ENCODE measurements around the gene C19orf81. TPM values are rescaled to one million over a fixed set of nuclear protein-coding genes. Genes with fewer than 3 reads are reported as not detected.
A peak's percentile ranks its signal among the peaks of the same experiment; 100 is the strongest.
"Not testable (repeated sequence)": the region's sequence is repeated elsewhere in the genome, so short reads cannot be mapped to it uniquely, and the experiment has no call there.

The C19orf81 gene
- not detected for total RNA-seq

DNA sequence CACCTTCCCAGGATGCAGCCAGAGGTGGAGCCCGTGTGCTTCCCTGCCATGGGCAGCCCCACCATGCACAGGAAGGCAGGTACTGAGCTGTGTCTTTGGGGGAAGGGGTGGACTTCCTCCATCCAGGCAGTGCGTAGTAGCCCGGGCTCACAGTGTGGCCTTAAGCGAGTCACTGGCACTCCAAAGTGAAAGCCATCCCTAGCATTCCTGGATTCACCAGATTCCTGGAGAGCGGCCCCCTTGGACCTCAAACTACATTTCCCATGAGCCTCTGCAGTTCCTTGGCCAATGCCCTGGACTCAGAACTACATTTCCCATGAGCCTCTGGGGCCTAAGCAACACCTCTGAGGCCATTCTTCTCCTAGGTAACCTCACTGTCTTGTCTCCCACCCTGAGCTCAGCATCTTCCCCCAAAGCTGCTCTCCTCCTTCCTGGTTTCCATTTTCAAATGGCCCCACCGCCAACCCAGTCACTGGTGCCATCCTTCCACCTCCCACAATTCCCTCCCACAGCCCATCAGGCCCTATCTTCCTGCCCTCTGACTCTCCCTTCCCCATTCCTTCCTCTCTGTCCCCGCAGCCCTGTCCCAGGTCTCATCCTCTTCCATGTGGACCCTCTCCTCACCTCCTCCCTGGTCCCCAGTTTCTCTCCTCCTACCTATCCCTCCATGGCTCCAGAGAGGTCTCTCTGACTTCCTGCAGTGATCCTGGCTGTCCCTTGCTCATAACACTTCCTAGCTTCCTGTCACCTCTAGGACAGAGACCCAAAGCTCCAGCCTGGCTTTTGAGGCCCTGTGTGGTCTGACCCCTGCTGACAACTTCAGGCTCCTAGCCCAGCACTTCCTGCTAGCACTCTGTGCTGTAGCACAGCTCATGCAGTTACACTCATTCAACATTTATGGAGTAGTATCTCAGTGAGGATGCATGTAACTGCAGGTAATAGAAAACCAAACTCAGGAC is at the start of gene C19orf81:
Gene C19orf81 (plus strand): TSS at position 13 of the 959 bp plus-strand sequence. CDS start 0 bp downstream, at position 13.
- intact Hi-C loops (cut with DNase I) = no loop called here
- ATAC-seq (no peak), DNase-seq (ENCODE audit: low spot score) (no peak)

GRCh38 chr19:50601407-50602088 is 47.7 kb upstream of the C19orf81 start:
- DNase-seq (ENCODE audit: low spot score) (no peak), ATAC-seq (no peak)
- intact Hi-C loops (cut with DNase I) = no loop called here

DNA sequence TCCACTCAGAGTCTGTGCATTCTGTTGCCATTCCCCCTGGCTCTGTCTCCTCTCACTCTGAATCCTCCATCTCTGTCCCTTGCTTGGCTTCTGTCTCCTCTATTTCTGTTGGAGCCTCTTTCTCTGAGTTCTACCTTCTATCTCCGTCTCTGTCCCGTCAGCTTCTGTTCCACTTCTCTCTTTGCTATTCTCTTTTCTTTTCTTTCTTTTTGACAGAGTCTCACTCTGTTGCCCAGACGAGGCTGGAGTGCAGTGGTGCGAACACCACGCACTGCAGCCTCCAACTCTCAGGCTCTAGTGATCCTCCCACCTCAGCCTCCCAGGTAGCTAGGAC is 47.2 kb upstream of the C19orf81 start:
- DNase-seq (ENCODE audit: low spot score) (no peak), ATAC-seq (no peak)
- intact Hi-C loops (cut with DNase I) = no loop called here

GRCh38 chr19:50602496-50602895 is 46.7 kb upstream of the C19orf81 start:
- intact Hi-C loops (cut with DNase I) = no loop called here
- no peak for ATAC-seq

DNA sequence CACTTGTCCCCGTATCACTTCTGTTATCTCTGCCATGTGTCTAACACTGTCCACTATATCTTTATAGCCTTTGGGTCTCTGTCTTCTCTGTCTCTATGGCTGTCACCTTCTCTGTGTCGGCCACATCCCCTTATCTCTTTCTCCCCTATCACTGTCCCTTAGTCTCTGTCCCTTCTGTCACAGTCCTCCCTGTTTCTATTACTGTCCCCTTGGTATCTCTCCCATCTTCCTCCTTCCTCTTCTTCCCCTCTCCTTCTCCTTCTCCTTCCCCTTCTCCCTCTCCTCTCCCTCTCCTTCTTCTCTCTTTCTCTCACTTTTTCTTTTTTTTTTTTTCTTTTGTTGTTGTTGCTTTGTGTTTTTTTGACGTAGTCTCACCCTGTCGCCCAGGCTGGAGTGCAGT is 46.3 kb upstream of the C19orf81 start:
- DNase-seq (ENCODE audit: low spot score) (no peak), ATAC-seq (no peak)
- intact Hi-C loops (cut with DNase I) = no loop called here

More at GRCh38 chr19:50602496-50602895, 46.7 kb upstream of the C19orf81 start:
- no peak for DNase-seq (ENCODE audit: low spot score)

DNA sequence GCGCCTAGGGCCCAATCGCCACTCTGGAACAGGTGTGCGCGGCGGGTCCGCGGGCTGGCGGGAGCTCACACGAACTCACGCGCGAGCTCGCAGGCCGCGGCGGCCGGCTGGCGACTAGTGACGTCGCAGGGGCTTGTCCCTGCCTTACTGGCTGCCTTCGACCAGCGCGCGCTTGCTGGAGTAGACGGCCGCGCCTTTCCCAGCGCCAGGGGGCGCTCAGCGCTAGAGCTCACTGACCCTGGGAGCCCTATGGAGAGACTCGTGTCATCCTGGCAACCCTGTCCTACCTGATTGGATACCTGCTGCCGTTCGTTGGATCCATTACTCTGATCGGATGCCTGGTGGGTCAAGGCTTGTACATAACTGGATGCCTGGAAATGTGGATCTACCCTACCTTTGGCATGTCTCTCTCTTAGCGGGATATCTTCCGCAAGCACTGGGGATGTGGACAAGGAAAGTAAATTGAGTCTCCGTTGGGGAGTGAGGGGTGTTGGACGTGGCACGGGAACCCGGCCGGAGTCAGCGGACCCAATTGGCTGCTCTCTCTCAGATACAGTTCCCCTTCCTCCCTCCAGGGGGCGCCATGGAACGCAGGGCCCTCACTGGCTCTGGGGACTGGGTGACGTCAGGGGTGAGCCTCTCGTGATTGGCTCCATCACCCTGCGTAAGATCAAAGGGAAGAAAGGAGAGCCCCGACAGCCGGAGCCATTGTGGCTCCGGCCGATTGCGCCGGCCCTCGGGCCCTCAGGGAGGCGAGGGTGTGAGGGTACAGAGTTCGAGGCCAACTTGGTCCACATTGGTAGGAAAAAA is 44.8 kb upstream of the C19orf81 start:
- DNase-seq (ENCODE audit: low spot score); ATAC-seq; intact Hi-C loops (cut with DNase I): not testable (repeated sequence)

GRCh38 chr19:50606059-50606836 is 43.0 kb upstream of the C19orf81 start:
- intact Hi-C loops (cut with DNase I); DNase-seq (ENCODE audit: low spot score): not testable (repeated sequence)
- peak; percentile 48 for ATAC-seq

DNA sequence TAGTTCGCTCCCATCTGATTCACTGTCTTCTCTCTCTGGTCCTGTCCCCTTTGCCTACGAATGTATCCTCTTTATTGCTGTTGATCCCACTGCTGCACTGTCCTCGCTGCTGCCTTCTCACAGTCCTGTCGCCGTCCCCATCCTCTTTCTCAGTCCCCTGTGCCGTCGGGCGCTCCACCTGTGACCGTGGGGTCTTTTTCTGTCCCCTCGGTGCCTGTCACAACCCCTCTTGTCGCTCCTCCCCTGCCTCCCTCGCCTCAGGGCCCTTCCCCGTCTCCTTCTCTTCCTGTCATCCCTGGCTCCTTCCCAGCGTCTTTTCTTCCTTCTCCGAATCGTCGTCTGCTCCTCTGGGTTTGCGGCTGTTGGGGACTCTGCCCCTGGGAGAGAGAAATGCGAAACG is 41.9 kb upstream of the C19orf81 start:
- ATAC-seq (no peak), DNase-seq (ENCODE audit: low spot score) (no peak)
- intact Hi-C loops (cut with DNase I) = no loop called here

DNA sequence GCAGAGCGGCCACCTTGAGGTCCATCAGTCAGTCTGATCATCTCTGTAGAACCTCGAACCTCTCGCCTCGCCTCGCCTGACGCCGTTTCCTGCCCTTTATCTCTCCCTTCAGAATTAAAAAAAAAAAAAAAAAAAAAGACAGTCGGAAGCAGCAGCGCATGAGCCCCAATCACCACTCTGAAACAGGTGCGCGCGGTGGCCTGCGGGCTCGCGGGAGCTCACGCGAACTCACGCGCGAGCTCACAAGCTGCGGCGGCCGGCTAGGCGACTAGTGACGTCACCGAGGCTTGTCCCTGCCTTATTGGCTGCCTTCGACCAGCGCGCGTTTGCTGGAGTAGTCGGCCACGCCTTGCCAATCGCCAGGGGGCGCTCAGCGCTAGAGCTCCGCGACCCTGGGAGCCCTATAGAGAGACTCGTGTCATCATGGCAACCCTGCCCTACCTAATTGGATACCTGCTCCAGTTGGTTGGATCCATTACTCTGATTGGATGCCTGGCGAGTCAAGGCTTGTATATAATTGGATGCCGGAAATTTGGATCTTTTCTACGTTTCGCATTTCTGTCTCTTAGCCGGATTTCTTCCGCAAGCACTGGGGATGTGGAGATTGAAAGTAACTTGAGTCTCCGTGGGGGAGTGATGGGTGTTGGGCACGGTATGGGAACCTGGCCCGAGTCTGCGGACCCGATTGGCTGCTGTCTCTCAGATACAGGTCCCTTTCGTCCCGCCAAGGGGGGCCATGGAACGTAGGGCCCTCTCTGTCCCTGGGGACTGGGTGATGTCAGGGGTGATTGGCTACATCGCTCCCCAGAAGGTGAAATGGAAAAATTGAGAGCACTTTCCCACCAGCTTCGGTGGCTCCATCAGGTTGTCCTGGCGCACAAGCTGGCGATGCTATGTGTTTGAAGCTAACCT is 41.1 kb upstream of the C19orf81 start:
- ATAC-seq = peak; percentile 85
- peak; percentile 62 for DNase-seq (ENCODE audit: low spot score)
- intact Hi-C loops (cut with DNase I) = no loop called here

DNA sequence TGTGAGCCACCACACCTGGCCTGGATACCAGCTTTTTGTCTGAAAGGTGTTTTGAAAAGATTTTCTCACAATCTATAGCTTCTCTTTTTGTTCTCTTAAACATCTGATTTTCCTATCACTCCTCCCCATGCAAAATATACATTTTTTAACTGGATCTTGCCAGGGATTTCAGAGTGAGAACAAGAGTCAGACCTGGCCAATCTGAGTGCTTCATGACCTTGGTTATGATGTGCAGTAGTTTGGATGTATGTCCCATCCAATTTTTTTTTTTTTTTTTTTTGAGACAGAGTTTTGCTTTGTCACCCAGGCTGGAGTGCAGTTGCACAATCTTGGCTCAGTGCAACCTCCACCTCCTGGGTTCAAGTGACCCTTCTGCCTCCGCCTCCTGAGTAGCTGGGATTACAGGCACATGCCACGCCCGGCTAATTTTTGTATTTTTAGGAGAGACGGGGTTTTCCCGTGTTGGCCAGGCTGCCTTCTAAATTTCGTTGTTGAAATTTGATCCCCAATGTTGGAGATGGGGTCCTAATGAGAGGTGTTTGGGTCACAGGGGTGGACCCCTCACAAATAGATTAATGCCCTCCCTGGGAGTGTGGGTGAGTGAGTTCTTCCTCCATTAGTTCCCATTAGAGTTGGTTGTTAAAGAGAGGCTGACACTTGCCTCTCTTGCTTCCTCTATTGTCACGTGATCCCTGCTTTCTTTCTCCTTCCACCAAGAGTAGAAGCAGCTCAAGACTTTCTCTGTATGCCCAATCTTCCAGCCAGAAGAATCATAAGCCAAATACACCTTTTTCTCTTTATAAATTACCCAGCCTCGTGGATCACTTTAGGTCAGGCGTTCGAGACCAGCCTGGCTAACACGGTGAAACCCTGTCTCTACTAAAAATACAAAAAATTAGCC is 36.5 kb upstream of the C19orf81 start:
- intact Hi-C loops (cut with DNase I); ATAC-seq; DNase-seq (ENCODE audit: low spot score): not testable (repeated sequence)

DNA sequence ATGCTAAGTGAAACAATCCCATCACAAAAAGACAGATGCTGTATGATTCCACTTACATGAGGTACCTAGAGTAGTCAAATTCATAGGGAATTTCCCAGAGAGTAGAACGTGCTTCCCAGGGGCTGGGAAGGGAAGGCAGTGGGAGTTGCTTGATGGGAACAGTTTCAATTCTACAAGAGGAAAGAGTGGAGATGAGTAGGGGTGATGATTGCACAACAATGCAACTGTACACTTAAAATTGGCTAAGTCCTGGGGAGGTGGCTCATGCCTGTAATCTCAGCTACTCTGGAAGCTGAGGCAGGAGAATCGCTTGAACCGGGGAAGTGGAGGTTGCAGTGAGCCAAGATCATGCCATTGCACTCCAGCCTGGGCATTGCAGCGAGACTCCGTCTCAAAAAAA is 30.9 kb upstream of the C19orf81 start:
- DNase-seq (ENCODE audit: low spot score); intact Hi-C loops (cut with DNase I); ATAC-seq: not testable (repeated sequence)

DNA sequence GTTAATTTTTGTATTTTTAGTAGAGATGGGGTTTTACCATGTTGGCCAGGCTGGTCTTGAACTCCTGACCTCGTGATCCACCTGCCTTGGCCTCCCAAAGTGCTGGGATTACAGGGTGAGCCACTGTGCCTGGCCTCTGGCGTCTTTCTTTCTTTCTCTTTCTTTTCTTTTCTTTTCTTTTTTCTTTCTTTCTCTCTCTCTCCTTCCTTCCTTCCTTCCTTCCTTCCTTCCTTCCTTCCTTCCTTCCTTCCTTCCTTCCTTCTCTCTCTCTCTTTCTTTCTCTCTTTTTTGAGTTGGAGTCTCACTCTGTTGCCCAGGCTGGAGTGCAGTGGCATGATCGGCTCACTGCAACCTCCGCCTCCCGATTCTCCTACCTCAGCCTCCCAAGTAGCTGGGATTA is 30.1 kb upstream of the C19orf81 start:
- ATAC-seq; DNase-seq (ENCODE audit: low spot score); intact Hi-C loops (cut with DNase I): not testable (repeated sequence)

- DNase-seq (ENCODE audit: low spot score); ATAC-seq; intact Hi-C loops (cut with DNase I): not testable (repeated sequence)
Measured at GRCh38 chr19:50620394-50620906, 28.8 kb upstream of the C19orf81 start.

DNA sequence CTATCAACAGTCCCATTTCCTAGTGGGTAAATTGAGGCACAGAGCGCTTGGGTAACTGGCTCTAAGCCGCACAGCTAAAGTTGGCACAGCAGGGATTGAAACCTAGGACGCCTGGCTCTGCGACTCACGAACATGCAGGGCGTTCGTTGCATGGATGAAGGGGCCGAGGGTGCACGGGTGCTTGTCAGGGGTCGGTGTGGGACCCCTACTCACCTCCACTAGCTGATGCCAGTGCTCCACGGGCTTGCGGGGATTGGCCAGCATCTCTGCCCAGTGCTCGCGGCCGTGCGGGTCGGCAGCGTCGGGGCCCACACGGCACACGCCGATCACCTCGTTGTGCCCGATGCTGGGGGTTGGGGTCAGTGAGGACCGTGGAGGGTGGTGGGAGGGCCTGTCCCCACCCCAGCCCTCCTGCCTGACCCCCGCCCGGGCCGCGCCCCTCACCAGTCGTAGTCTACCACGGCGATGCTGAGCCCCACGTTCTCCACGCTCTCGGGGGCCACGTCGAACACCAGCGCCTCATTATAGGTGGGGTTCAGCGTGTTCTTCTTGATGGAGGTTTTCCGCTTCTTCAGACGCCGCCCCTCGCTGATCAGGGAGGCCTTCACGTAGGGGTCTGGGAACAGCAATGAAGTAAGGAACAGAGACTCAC is 24.2 kb upstream of the C19orf81 start:
- ATAC-seq = no peak
- no peak for DNase-seq (ENCODE audit: low spot score)
- intact Hi-C loops (cut with DNase I) = no loop called here

DNA sequence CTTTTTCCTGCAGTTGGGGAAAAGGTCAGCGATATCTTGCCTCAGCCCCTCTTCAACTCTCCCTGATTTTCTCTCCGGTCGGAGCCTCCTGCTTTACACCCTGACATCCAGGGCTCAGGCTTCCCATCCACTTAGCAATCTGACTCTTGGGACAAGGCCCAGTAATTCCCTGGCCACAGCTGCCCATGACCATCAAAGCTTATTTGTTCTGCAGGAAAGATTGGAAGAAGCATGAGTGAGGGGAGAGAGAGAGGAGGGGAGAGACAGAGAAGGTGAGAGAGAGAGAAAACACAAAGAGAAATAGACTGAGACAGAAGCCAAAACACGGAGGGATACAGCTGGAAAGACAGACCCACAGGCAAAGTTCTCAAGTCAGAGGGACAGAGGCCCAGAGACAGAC is 23.2 kb upstream of the C19orf81 start:
- ATAC-seq (no peak), DNase-seq (ENCODE audit: low spot score) (no peak)
- intact Hi-C loops (cut with DNase I) = no loop called here

DNA sequence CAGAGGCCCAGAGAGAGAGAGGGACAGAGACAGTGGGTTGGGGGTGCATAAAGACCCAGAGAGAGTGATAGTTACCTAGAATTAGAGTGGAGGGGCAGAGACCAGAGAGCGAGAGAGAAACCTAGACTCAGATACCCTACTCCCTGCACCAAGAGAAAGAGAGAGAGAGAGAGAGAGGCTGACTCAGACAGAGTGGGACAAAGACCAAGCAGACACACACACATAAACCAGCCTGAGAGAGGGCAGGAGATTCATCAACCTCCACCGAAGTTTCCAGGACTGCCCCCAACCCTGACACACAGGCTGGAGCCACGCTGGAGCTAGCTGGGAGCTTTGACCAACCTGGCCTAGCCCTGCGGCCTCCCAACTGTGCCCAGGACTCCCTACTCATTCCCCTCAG is 22.4 kb upstream of the C19orf81 start:
- ATAC-seq (no peak), DNase-seq (ENCODE audit: low spot score) (no peak)
- intact Hi-C loops (cut with DNase I) = no loop called here
